ENCODE data around the gene AFTPH. TPM values are rescaled to one million over a fixed set of nuclear protein-coding genes. Genes with fewer than 3 reads are reported as not detected.

AFTPH gene
- total RNA-seq, 2 donors from 2014 or later: 47.1 to 48.2 TPM

Other genes starting within 250 kb of the AFTPH start
- gene LGALSL, start 70.2 kb upstream of the AFTPH start, total RNA-seq: 1 to 10 TPM; 2.0 to 3.1 TPM
- gene SERTAD2, start 129.6 kb downstream of the AFTPH start, total RNA-seq: 10 to 100 TPM; 14.6 to 18.5 TPM

Measured in activated T-cell treated with anti-CD3 and anti-CD28 coated beads, Interleukin-2, amount 50 U/mL, for 72 hours (primary cell).